OCI-LY3 (cell line): ENCODE data around the gene PRM3.
"Not testable (repeated sequence)": the region's sequence is repeated elsewhere in the genome, so short reads cannot be mapped to it uniquely, and the experiment has no call there.

Experiments used
- H2AFZ ChIP-seq: fragments of 200-600, 300-600 bp; shearing (Covaris generic); 2 replicates; pipeline ENCODE4 v1.6.0; 2014; ENCODE audit warnings: antibody characterized with exemption, low read depth, low read length
- H3K27ac ChIP-seq: fragments of 200-600, 300-600 bp; sonication (generic); 2 replicates; pipeline ENCODE4 v1.5.1; 2014; ENCODE audit warnings: mild to moderate bottlenecking, low read length, moderate library complexity, mixed read lengths
- H3K27me3 ChIP-seq: fragments of 200-600, 300-600 bp; sonication (generic); 2 replicates; pipeline ENCODE4 v1.6.1; 2014; ENCODE audit warnings: low read depth, low read length, mixed read lengths
- H3K36me3 ChIP-seq: fragments of 200-600, 300-600 bp; sonication (generic); replicated peaks from 2 replicates; pipeline ENCODE3; 2014; ENCODE audit warnings: low read depth, low read length, mixed read lengths
- H3K4me1 ChIP-seq: fragments of 300-600, 200-600 bp; sonication (generic); 2 replicates; pipeline ENCODE4 v1.6.1; 2014; ENCODE audit warnings: low read length, mixed read lengths
- H3K4me2 ChIP-seq: fragments of 200-600, 300-600 bp; sonication (generic); 2 replicates; pipeline ENCODE4 v1.6.1; 2014; ENCODE audit warnings: low read length, mixed read lengths
- H3K4me3 ChIP-seq: fragments of 300-600, 200-600 bp; sonication (generic); 2 replicates; pipeline ENCODE4 v1.5.1; 2014; ENCODE audit warnings: antibody characterized with exemption, mild to moderate bottlenecking, low read length, moderate library complexity
- H3K79me2 ChIP-seq: fragments of 300-600, 200-600 bp; shearing (Covaris generic); 2 replicates; pipeline ENCODE4 v1.6.1; 2014; ENCODE audit warnings: mild to moderate bottlenecking, low read length, mixed read lengths
- H3K9ac ChIP-seq: fragments of 300-600, 200-600 bp; shearing (Covaris generic); 2 replicates; pipeline ENCODE4 v1.6.0; 2014; ENCODE audit warnings: mild to moderate bottlenecking, low read length, moderate library complexity
- H3K9me3 ChIP-seq: fragments of 200-600, 300-600 bp; shearing (Covaris generic); 2 replicates; pipeline ENCODE4 v1.6.1; 2014; ENCODE audit warnings: low read length, mixed read lengths; ENCODE audit not compliant: insufficient read depth
- H4K20me1 ChIP-seq: fragments of 200-600, 300-600 bp; sonication (generic); 2 replicates; pipeline ENCODE4 v1.6.1; 2016; ENCODE audit warnings: low read length, mixed read lengths; ENCODE audit not compliant: insufficient read depth
- EZH2phosphoT487 ChIP-seq: fragments of 200-600 bp; shearing (Covaris generic); IDR thresholded peaks from 2 replicates; pipeline ENCODE4 v1.6.1; 2018; ENCODE audit warnings: antibody characterized with exemption, mixed run types, low read depth
- TF ChIP-seq, protein P1 (sequence below): fragments of 200-600, 300-600 bp; sonication (generic); IDR thresholded peaks from 2 replicates; pipeline ENCODE4 v1.5.1; 2014; ENCODE audit warnings: antibody characterized with exemption, low read length, low read depth

PRM3 gene

DNA sequence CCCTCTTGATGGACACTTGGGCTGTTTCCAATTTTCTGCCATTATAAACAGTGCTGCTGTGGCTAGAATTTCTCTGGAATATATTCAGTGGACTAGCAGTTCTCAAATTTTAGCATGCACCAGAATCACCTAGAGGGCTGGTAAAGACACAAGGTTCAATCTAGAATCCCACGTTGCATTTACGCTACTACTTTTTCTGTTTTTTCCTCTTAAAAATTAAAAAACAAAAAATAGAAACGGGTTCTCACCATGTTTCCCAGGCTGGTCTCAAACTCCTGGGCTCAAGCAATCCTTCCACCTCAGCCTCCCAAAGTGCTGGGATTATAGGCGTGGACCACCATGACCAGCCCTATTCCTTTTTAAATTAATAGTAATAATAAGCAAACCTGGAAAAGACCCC is 22.2 kb upstream of the PRM3 start:
- no peaks in the 10 kb centered on the region for H3K79me2 ChIP-seq
- no peak overlapping the region for H3K9ac ChIP-seq
- H3K4me2 ChIP-seq = no peak overlapping the region
- no peak overlapping the region for H3K4me3 ChIP-seq
- peaks cover 5% of the 10 kb centered on the region; the same call in 1 of the 2 replicates for H3K27me3 ChIP-seq
- peaks cover 40% of the 10 kb centered on the region for H3K4me1 ChIP-seq
- H2AFZ ChIP-seq = no peak overlapping the region
- H3K36me3 ChIP-seq = no peaks in the 10 kb centered on the region
- H3K27ac ChIP-seq = no peak overlapping the region
- H3K9me3 ChIP-seq = no peaks in the 10 kb centered on the region
- H4K20me1 ChIP-seq = no peaks in the 10 kb centered on the region
- no peak for TF ChIP-seq EZH2phosphoT487
- TF ChIP-seq, protein P1, sequence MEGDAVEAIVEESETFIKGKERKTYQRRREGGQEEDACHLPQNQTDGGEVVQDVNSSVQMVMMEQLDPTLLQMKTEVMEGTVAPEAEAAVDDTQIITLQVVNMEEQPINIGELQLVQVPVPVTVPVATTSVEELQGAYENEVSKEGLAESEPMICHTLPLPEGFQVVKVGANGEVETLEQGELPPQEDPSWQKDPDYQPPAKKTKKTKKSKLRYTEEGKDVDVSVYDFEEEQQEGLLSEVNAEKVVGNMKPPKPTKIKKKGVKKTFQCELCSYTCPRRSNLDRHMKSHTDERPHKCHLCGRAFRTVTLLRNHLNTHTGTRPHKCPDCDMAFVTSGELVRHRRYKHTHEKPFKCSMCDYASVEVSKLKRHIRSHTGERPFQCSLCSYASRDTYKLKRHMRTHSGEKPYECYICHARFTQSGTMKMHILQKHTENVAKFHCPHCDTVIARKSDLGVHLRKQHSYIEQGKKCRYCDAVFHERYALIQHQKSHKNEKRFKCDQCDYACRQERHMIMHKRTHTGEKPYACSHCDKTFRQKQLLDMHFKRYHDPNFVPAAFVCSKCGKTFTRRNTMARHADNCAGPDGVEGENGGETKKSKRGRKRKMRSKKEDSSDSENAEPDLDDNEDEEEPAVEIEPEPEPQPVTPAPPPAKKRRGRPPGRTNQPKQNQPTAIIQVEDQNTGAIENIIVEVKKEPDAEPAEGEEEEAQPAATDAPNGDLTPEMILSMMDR = no peak

DNA sequence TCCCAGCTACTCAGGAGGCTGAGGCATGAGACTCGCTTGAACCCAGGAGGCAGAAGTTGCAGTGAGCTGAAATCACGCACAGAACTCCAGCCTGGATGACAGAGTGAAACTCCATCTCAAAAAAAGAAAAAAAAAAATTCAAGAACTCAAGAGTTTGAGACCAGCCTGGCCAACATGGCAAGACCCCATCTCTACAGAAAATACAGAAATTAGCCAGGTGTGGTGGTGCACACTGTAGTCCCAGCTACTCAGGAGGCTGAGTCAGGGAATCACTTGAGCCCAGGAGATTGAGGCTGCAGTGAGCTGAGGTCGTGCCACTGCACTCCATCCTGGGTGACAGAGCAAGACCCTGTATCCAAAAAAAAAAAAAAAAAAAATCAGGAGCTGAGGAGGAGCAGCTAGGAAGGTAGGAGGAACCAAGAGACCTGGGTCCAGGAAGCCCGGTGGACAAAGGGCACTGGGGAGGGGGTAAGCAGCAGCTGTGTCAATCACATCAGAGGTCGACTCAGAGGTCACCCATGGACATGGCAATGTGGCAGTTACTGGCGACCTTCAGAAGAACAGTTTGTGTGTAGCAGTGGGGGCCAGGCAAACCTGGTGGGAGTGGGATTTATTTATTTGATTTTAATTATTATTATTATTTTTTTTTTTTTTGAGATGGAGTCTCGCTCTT is 18.8 kb upstream of the PRM3 start:
- TF ChIP-seq, protein P1 = no peak
- TF ChIP-seq EZH2phosphoT487 = no peak
- H2AFZ ChIP-seq = no peak overlapping the region
- no peak overlapping the region for H3K27ac ChIP-seq
- no peak overlapping the region for H3K4me2 ChIP-seq
- peaks cover 5% of the 10 kb centered on the region; the same call in 1 of the 2 replicates for H3K27me3 ChIP-seq
- no peak overlapping the region for H3K4me3 ChIP-seq
- no peak overlapping the region for H3K9ac ChIP-seq
- H4K20me1 ChIP-seq = no peaks in the 10 kb centered on the region
- no peaks in the 10 kb centered on the region for H3K9me3 ChIP-seq
- H3K4me1 ChIP-seq = peaks cover 16% of the 10 kb centered on the region
- no peaks in the 10 kb centered on the region for H3K79me2 ChIP-seq
- H3K36me3 ChIP-seq = no peaks in the 10 kb centered on the region

DNA sequence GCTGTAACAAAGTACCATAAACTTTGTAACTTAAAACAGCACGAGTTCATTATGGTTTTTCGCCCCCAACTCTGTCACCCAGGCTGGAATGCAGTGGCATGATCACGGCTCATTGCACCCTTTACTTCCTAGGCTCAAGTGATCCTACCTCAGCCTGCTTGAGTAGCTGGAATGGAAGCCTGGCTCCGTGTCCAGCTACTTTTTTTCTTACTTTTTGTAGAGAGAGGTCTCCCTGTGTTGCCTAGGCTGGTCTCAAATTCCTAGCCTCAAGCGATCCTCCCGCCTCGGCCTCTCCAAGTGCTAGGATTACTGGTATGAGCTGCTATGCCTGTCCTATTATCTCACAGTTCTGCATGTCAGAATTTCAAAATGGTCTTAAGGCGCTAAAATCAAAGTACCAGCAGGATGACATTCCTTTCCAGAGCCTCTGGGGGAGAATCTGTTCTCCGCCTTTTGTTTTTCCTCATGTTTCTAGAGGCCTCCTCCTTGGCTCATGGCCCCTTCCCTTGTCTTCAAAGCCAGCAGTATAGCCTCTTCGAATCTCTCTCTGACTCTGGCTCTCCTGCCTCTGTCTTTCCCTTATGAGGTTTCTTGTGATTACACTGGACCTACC is 17.8 kb upstream of the PRM3 start:
- Histone ChIP-seq H3K4me3 (no peak overlapping the region), H4K20me1 (no peaks in the 10 kb centered on the region), H3K4me2 (no peak overlapping the region), H3K36me3 (no peaks in the 10 kb centered on the region), H3K9me3 (no peaks in the 10 kb centered on the region), H3K9ac (no peak overlapping the region), H3K27ac (no peak overlapping the region), H3K4me1 (peaks cover 15% of the 10 kb centered on the region), H3K27me3 (peaks cover 5% of the 10 kb centered on the region; the same call in 1 of the 2 replicates), H2AFZ (no peak overlapping the region), H3K79me2 (no peaks in the 10 kb centered on the region)
- no peak for TF ChIP-seq EZH2phosphoT487
- TF ChIP-seq, protein P1 = no peak

DNA sequence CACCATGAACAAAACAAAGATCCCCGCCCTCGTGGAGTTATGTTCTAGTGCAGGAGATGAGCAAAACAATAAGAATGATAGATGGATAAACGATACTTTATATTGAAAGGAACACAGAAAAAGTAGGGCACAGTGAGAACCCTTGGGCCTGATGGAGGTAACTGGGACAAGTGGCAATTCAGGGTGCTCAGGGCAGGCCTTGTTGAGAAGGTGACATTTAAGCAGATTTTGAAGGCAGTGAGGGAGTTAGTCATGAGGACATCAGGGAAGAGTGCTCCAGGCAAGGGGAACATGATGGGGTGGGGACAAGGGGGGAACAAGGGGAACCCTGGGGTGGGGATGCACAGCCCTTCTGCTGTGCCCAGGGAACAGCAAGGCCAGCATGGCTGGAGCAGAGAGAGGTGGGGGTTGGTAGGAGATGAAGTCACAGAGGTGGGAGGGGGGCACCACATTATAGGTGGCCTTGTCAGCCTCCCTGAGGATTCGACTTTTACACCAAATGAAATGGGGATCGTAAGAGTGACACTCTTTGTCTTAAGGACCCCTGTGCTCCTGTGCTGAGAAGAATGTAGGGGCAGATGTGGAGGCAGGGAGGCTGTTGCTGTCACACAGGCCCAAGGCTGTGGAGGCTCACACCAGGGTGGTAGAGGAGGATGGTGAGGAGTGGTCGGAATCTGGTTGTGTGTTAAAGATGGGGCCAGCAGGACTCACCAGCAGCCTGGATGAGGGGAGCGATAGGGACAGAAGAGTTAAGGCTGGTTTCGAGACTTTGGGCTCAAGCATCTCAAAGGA is 16.9 kb upstream of the PRM3 start:
- H3K9me3 ChIP-seq = no peaks in the 10 kb centered on the region
- no peak overlapping the region for H3K9ac ChIP-seq
- H3K36me3 ChIP-seq = peaks cover 6% of the 10 kb centered on the region
- no peaks in the 10 kb centered on the region for H4K20me1 ChIP-seq
- no peak overlapping the region for H3K27ac ChIP-seq
- H3K4me1 ChIP-seq = peaks cover 21% of the 10 kb centered on the region
- H3K4me2 ChIP-seq = no peak overlapping the region
- no peak for TF ChIP-seq EZH2phosphoT487
- TF ChIP-seq, protein P1 = no peak
- H2AFZ ChIP-seq = no peak overlapping the region
- H3K79me2 ChIP-seq = no peaks in the 10 kb centered on the region
- peaks cover 5% of the 10 kb centered on the region; the same call in 1 of the 2 replicates for H3K27me3 ChIP-seq
- no peak overlapping the region for H3K4me3 ChIP-seq

DNA sequence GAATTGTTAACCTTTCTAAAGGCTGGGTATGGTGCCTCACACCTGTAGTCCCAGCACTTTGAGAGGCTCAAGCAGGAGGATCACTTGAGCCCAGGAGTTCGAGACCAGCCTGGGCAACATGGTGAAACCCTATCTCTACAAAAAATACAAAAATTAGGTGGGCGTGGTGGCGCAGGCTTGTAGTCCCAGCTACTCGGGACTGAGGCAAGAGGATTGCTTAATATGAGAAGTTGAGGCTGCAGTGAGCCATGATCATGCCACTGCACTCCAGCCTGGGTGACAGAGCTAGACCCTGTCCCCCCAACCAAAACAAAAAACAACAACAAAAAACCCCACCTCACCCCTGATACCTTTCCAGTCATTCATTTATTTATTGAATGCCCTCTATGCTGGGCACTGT is 16.3 kb upstream of the PRM3 start:
- H3K4me2 ChIP-seq, H3K9me3 ChIP-seq, H3K9ac ChIP-seq, H3K36me3 ChIP-seq, H4K20me1 ChIP-seq, H2AFZ ChIP-seq, H3K27me3 ChIP-seq, H3K4me3 ChIP-seq, H3K79me2 ChIP-seq, H3K27ac ChIP-seq: not testable (repeated sequence)
- H3K4me1 ChIP-seq = peaks cover 26% of the 10 kb centered on the region
